GM12873 (cell line): Measurements from ENCODE around the gene IL3.

ENCODE experiments used
- TF ChIP-seq, protein P1 (sequence below): IDR thresholded peaks from 2 replicates; pipeline ENCODE4 v1.5.1; 2012; ENCODE audit warnings: low read depth, mild to moderate bottlenecking, moderate library complexity, low read length, control low read depth; ENCODE audit not compliant: insufficient read depth; ENCODE audit errors: missing control alignments

The IL3 gene

DNA sequence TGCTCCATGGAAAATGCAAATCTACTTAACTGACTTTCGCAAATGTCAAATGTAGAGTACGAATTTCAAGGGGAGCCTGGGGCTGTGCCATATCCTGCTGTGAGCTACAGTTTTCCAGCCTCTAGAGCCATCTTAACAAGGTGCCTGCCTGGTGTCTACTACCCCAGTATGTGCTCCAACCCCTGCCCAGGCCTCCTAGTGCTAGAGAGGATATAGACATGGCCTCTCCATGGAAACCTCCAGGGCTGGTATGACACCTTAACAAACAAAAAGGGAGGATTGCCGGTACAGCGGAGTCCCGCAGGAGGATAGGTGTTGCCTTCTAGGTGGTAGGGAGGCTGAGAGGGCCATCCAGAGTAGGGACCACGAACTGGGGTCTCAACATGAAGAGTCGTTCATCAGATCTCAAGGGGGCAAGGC is 13.6 kb upstream of the IL3 start:
- TF ChIP-seq, protein P1, sequence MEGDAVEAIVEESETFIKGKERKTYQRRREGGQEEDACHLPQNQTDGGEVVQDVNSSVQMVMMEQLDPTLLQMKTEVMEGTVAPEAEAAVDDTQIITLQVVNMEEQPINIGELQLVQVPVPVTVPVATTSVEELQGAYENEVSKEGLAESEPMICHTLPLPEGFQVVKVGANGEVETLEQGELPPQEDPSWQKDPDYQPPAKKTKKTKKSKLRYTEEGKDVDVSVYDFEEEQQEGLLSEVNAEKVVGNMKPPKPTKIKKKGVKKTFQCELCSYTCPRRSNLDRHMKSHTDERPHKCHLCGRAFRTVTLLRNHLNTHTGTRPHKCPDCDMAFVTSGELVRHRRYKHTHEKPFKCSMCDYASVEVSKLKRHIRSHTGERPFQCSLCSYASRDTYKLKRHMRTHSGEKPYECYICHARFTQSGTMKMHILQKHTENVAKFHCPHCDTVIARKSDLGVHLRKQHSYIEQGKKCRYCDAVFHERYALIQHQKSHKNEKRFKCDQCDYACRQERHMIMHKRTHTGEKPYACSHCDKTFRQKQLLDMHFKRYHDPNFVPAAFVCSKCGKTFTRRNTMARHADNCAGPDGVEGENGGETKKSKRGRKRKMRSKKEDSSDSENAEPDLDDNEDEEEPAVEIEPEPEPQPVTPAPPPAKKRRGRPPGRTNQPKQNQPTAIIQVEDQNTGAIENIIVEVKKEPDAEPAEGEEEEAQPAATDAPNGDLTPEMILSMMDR = no peak

DNA sequence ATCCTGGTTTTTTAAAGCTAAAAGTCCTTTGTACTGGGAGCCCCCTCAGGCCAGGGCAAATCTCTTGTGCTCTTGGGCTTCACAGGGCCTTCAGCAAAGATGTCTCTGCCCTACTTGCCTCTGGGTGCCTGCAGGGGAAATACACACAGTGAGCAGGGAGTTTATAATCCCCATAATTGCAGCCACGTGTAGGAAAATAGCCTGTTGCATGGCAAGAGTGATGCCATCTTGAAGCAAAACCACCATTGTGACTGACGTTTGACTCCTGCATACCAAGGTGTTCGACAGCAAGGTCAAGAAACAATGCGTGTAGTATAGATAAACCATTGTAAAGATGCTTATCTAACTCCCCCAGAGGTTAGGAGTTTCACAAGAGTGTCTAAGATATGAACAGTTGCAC is 11.4 kb upstream of the IL3 start:
- TF ChIP-seq, protein P1 = no peak

DNA sequence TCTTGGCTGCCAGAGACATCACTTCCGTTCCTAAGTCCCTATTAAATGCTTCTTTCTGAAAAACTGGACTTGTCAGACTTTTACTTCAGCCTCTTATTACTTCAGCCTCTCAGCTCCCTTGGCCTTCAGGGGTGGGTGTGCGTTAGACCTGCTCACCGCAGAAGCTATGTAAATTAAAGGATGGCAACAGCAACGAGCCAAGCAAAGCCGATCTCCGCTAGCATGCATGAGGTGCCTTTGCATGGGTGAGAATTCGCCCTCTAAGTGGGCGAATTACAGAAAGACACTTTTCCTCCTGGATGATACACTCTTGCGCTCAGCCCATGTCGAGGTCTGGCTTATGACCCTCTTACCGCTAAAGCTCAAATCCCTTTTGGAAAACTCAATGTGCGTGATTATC is 10.9 kb upstream of the IL3 start:
- TF ChIP-seq, protein P1 = no peak

DNA sequence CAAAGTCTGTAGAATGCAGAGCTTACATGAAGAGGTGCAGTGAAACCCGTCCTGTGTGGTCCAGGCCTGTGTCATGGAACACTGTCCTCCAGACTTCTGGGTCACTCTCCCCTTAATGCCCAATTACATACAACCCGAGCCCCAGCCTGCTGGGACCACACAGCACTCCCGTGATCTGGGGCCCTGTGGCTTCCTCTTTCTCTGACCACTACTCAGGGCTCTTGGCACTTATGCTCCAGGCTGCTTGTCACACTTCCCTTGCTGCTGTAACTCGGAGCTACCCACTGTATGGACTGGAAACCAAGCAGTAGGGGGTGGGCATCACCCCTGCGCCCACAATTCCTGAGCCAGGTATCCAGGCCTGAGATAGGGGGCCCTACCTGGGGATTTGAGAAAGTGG is 10.3 kb upstream of the IL3 start:
- TF ChIP-seq, protein P1 = no peak

DNA sequence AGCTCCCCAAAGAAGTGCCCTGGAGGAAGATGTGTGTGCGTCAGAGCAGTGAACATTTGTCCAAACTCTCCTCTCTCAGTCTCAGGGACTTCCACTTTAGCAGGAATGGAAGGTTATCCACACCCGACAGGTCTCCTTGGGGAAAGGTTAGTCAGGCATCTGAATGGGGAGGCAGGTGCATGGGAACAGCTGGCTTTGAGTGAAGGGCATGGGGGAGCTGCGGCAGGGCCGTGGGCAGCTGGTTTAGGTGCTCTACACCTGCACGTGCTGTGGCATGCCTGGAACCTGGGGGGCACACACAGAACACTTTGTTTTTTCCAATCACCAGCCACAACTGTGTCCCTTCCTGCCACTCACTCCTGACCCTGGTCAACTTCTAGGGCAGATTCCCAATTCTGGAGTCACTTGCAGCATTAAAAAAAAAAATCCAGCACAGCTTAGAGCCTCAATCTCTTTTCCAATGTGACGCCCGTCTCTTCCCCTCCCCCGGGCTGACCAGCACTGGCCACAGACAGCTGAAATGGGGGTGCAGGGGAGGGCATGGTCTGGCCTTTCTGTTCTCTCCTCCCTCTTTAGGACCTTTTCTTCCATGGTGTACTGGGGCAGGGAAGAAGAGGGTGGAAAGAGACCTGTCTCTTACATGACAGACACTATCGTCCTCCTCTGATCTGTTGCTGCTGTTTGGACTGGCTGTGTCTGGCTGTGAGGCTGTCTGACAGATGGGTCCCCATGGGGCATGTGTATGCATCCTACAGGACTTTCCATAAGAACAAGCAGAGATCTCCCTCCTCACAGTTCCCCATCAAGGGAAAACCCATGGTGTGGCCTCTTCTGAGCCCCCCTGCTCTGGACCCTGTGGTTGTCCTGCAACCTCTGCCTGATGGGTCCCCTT is 9.5 kb upstream of the IL3 start:
- TF ChIP-seq, protein P1 = no peak

DNA sequence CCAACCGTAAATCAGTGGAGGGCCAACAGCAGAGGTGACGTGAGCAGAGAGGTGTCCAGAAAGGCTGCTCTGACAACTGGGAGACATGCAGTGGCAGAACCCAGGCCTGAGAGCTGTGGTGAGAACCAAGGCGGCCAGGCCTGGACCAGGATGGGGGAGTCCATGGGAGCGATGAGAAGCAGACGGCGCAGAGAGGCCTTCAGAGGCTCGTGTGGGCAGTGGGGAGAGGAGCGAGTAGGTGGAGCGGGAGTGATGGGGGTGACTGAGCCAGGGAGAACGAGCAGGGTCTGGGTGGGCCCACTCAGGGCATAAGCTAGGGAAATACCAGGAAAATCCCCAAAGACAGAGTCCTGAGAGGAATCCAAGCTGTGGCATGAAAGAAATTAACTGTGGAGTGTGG is 7.9 kb upstream of the IL3 start:
- TF ChIP-seq, protein P1 = no peak

DNA sequence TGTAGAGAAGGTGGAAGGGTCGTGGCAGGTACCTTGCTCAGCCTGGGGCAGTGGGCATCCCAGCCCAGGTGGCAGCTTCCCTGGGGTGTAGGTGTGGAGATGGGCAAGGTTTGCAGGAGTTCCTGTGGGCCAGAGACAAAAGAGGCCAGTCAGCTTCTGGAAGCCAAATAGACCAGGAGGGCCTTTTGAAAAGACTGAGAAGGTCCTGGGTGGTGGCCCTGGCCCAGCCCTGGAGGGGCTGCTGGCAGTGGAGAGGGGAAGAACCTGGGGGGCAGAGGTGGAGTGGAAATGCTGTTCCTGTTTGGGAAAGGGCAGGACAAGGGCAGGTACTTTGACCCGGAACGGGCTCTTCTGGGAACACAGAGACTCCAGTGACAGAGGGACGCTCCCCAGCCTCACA is 7.0 kb upstream of the IL3 start:
- TF ChIP-seq, protein P1 = no peak
